Dermis microvascular lymphatic vessel endothelial cell (primary cell): Measurements from ENCODE around the gene IL20. TPM values are rescaled to one million over a fixed set of nuclear protein-coding genes. Genes with fewer than 3 reads are reported as not detected.
"Not testable (repeated sequence)": the region's sequence is repeated elsewhere in the genome, so short reads cannot be mapped to it uniquely, and the experiment has no call there.

Experiments used
- DNase-seq, 2 donors: peaks; one replicate each; pipeline versions ENCODE4 v3.0.0 to v3.0.0-alpha.2; 2010; ENCODE audit warnings: low read depth in 2 of 2
- total RNA-seq: library from RNA; depleted of rRNA; stranded (reverse); fragments of >200 nt; gene quantifications from 2 replicates; pipeline ENCODE4 v1.2.1, GENCODE V29; 2014

The IL20 gene
- total RNA-seq, 1 donor from 2014 or later = not detected

DNA sequence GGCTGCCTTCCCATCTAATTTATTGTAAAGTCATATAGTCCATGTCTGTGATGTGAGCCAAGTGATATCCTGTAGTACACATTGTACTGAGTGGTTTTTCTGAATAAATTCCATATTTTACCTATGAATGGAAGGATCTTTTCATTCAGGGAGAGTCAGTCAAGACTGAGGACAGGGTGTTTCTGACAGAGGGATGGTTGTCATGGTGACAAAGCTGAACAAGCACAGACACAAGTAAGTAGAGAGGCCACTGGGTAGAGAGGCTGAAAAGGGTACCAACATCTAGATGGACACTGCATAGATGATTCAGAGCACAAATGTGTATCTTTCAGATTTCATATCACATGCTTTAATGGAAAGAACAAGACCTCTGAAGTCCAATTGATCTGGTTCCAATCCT, 22.6 kb upstream of the IL20 start:
- DNase-seq = no peak

GRCh38 chr1:206843626-206844025, 21.8 kb upstream of the IL20 start:
- DNase-seq = no peak

DNA sequence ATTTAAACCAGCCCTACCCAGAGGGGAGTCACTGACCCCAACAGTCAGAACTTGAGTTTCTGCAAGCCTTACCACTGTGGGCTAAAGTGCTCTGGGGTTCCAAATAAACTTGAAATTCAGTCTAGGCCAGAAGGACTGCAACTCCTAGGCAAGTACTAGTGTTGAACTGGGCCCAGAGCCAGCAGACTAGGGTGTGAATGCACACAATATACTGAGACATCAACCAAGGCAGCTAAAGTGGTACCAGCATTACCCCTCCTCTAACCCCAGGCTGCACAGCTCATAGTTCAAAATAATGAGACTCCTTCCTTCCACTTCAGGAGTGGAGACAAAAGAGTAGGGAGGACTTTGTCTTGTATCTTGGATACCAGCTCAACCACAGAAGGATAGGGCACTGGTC, 18.9 kb upstream of the IL20 start:
- no peak for DNase-seq

- DNase-seq = no peak
These were observed 18.0 kb upstream of the IL20 start for GRCh38 chr1:206847337-206847834.

GRCh38 chr1:206847946-206848345, 17.5 kb upstream of the IL20 start:
- DNase-seq = no peak

DNA sequence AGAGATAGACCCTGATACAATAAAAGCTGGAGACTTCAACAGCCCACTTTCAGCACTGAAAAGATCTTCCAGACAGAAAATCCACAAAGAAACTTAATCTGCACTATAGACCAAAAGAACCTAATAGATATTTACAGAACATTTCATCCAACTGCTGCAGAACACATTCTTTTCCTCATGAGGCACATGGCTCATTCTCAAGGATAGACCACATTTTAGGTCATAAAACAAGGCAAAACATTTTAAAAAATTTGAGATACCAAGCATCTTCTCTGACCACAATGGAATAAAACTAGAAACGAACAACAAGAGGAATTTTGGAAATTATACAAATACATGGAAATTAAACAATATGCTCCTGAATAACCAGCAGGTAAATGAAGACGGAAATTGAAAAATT, 15.0 kb upstream of the IL20 start:
- no peak for DNase-seq

- no peak for DNase-seq
These were observed 13.9 kb upstream of the IL20 start for GRCh38 chr1:206851341-206852010.

DNA sequence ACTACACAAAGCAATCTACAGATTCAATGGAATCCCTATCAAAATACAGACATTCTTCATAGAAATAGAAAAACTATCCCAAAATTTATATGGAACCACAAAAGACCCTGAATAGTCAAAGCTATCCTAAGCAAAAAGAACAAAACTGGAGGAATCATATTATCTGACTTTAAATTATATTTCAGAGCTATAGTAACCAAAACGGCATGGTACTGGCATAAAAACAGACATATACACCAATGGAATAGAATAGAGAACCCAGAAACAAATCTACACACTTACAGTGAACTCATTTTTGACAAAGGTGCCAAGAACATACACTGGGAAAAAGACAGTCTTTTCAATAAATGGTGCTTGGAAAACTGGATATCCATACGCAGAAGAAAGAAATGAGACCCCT, 12.8 kb upstream of the IL20 start:
- DNase-seq = not testable (repeated sequence)

GRCh38 chr1:206853696-206854095, 11.7 kb upstream of the IL20 start:
- not testable (repeated sequence) for DNase-seq

DNA sequence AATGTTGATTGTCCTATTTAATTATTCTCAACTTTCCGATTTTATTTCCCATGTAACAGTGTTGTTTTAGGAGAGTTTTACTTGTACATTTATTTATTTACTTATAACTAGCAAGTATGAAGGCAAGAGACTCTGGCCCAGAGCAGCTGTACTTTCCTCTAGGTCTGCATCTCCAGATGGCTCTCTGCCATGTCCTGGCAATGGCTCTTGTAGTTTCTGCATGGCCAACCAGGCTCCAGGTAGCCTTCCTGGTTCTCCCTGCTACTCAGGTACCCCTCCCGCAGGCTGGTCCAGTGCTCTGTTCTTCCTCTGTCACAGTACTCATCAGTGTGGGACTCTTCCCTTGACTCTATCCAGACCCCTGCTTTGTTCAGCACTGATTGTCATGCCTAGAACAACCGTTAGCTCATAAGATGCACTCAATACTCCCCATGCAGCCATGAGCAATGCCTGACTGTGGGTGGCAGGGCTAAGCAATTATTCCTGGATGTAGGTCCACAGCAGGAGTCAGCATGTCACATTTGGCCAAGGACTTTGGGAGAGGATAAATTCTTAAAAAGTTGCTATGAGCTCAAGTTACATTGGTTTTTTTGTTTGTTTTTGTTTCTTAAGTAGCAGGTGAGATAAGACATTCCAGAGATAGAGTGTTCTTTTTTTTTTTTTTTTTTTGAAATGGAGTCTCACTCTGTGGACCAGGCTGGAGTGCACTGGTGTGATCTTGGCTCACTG, 10.9 kb upstream of the IL20 start:
- DNase-seq = no peak

DNA sequence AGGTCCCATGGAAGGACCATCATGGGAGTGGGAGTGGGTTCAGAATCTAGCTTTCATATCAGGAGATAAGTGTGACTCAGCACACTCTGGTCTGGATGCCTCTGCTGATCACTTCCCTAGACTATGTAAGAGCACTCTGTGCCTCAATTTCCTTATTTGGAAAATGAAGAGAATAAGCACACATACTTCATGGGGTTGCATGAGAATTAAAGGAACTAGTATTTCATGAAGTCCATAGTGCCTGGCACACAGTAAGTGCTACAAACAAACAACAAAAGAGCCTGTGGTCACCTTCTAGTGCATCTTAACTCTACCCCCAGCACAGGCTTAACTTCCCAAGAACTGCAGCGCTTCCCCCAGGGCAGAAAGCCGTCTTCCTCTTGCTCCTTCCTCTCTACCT, 9.6 kb upstream of the IL20 start:
- DNase-seq = no peak

GRCh38 chr1:206856674-206857464, 8.6 kb upstream of the IL20 start:
- no peak for DNase-seq

GRCh38 chr1:206859082-206859521, 6.3 kb upstream of the IL20 start:
- DNase-seq = peak in 1 of 2 donors; percentile 5

DNA sequence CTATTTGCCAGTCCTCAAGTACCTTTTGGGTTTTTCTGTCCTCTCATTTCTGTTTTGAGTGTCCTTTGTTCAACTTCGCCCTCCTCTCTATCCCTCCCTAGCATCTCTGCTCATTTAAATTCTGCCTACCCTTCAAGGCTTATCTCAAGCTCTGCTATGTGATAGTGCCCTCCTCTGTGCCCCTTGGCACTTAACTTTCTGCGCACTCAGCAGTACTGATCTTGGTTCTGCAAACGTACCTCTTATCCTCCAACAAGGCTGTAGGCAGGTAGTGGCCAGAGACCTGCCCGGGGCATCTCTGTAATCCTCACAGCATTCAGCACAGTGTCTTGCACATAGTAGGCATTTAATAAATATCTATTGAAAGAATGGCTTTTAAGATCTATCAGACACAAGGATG, 5.3 kb upstream of the IL20 start:
- no peak for DNase-seq

GRCh38 chr1:206863266-206863665, 2.2 kb upstream of the IL20 start:
- DNase-seq = no peak

- DNase-seq = no peak
These were observed 639 bp downstream of the IL20 start for GRCh38 chr1:206866062-206866461.

- no peak for DNase-seq
These were observed 1.8 kb downstream of the IL20 start for GRCh38 chr1:206867239-206867638.

DNA sequence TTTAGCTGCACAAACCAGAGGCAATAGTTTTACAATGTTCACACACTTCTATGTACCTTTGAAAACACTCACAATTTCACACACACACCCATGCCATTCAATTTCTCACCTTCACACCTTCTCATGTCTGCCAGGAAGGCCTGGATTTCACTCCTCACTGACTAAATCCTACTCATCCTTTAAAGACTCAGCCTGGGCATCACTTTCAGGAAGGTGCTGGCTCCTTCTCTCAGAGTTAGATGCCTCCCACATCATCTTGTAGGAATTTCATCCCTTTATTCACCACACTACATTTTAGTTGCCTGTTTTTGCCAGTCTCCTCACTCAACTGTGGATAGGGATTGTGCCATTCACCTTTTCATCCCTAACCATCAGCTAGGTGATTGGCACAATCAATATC, 2.3 kb downstream of the IL20 start:
- no peak for DNase-seq

- DNase-seq = no peak
These were observed 2.8 kb downstream of the IL20 start for GRCh38 chr1:206868264-206868663.

DNA sequence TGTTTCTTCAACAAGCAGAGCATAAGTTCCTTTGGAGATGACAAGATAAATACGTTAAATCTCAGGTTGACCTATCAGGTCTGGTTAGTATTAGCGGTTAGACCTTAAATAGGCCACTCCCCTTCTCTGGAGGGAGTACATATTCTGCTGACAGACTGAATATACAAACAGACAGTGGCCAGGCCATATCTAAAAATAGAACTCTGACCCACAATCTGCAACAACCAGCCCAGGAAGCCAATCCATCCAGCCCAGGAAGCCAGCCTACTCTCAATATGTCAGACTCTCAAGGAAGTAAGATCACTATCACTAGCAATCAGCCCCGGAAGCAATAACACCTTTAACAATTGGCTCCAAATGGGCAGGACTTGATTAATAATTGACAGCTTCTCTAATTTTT, 6.7 kb downstream of the IL20 start:
- DNase-seq = no peak

DNA sequence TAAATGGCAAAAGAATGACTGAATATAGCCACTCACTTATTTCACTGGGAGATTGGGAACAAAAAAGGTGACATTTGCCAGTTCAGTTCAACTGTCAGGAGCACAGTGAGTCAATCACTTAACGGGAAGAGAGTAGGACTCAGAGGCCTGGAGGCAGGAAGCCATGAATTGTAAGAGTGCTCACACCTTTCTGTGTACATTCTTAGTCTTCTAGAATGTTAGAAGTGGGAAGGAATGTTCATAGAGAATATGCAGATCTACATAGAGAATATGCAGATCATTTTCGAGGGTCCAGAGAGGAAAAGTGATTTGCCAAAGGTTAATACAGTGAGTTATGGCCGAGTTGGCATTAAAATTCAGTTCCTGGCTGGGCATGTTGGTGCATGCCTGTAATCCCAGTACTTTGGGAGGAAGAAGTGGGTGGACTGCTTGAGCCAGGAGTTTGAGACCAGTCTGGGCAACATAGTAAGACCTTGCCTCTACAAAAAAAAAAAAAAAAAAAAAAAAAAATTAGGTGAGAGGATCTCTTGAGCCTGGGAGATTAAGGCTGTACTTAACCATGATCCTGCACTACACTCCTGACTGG, 8.3 kb downstream of the IL20 start:
- DNase-seq = no peak
